ENCODE data around the gene UNK.

GRCh38 chr17:75814021-75814395 is 29.4 kb downstream of the UNK start:
- TF ChIP-seq, protein P1, sequence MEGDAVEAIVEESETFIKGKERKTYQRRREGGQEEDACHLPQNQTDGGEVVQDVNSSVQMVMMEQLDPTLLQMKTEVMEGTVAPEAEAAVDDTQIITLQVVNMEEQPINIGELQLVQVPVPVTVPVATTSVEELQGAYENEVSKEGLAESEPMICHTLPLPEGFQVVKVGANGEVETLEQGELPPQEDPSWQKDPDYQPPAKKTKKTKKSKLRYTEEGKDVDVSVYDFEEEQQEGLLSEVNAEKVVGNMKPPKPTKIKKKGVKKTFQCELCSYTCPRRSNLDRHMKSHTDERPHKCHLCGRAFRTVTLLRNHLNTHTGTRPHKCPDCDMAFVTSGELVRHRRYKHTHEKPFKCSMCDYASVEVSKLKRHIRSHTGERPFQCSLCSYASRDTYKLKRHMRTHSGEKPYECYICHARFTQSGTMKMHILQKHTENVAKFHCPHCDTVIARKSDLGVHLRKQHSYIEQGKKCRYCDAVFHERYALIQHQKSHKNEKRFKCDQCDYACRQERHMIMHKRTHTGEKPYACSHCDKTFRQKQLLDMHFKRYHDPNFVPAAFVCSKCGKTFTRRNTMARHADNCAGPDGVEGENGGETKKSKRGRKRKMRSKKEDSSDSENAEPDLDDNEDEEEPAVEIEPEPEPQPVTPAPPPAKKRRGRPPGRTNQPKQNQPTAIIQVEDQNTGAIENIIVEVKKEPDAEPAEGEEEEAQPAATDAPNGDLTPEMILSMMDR (conservative IDR thresholded peaks at IDR 0.05; ENCODE audit: low read length): no peak
- TF ChIP-seq EZH2phosphoT487 (IDR thresholded peaks at IDR 0.05; ENCODE audit: borderline replicate concordance, low read depth, low read length): no peak

All from OCI-LY7 (cell line).